M059J (cell line): ENCODE measurements around the gene TRIM2. TPM values are rescaled to one million over a fixed set of nuclear protein-coding genes. Genes with fewer than 3 reads are reported as not detected.
A peak's percentile ranks its signal among the peaks of the same experiment; 100 is the strongest.
"Not testable (repeated sequence)": the region's sequence is repeated elsewhere in the genome, so short reads cannot be mapped to it uniquely, and the experiment has no call there.

Experiments used
- DNase-seq: peaks from one replicate; pipeline ENCODE4 v3.0.0-alpha.2; 2012; ENCODE audit warnings: low read depth
- total RNA-seq: library from RNA; depleted of rRNA; stranded (reverse); fragments of >200 nt; shearing (Covaris generic); gene quantifications from 2 replicates; pipeline ENCODE4 v1.2.3, GENCODE V29; 2014

The TRIM2 gene
- total RNA-seq, 1 experiment from 2014 or later = 18.4 TPM

DNA sequence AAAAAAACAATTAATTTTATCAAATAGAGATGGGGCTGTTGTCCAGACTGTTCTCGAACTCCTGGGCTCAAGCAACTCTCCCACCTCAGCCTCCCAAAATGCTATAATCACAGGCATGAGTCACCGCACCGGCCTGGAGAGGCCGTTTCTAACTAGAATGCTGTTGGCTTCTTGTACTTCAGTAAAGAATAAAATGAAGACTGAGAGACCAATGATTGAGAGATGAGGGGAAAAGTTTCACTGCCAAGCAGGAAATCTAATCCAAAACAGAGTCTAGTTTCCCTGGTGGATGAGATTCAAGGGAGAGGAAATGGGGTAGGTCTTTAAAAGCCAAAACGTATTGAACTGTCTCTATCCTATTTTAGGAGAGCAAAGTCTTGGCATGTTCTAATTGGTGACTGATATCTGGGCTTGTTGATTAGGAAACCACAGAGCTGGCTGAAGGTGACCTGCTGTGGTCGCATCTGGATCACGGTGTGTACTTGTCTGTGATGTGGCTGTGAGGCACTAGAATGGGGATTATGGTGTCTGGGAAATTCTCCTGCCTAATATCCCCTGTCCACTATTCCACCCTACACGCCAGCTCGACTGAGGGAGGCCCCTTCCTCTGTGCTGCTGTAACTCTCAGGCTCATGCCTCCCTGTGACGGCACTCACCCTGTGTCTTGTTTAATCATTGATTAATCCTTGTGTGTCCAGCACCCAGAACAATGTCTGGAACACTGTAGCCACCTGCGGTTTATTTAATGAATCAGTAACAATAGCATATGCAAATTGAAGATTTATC lies 15.0 kb upstream of the TRIM2 start:
- DNase-seq = peak; percentile 68

DNA sequence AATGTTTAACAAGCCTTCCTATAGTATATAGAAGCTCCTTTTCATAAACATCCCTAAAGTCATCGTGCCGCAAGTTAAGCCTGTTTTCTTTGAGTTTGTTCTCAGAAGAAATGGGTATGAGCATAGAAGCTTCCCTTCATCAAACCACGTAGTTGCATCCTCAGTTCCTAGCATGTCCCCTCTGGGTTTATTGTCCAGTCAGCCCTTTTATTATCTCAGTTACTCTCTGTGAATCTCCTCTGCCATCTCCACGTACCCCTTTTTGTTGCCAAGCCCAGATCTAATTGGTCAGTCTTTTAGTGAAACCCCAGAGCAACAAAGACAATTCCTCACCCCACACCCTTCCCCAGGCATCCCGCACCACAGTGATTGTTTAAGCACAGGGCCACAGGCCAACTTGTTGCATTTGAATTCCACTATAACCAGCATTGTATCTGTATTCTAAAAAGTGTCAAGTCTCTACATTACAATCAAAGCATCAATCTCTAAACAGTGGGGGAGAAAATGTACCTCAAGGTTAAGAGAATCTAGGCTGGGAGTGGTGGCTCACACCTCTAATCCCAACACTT lies 12.4 kb upstream of the TRIM2 start:
- DNase-seq = no peak

DNA sequence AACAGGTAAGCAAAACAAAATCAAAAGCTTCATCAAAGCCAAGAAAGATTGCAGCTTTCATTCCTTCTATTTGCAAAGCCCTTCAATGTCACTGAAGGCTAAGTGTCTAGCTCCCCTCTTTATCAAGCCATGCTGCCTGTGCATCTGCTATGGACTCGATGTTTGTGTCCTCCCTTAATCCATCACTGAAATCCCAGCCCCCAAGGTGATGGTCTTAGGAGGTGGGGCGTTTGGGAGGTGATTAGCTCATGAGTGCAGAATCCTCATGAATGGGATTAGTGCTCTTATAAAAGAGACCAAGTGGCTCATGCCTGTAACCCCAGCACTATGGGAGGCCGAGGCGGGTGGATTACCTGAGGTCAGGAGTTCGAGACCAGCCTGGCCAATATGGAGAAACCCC lies 6.9 kb upstream of the TRIM2 start:
- no peak for DNase-seq

DNA sequence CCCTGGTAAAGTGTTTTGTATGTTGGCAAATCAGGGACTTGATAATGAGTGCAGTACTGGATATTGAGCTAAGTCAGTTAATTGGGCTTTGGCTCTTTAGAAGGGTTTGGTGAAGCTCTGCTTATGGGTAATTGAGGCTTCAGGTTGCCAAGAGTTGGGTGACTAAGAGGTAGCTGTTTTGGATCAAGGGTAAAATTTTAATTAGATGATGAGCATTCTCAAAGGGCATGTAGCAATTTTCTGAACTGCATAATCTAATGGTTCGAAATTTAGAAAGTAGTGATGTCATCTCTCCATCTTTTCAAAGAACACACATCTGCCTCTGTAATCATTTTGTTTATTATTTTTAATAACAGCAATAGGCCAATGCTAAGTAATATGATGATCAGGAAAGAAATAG lies 5.5 kb upstream of the TRIM2 start:
- DNase-seq = no peak

GRCh38 chr4:153203746-153204145 lies 497 bp upstream of the TRIM2 start:
- DNase-seq = not testable (repeated sequence)

DNA sequence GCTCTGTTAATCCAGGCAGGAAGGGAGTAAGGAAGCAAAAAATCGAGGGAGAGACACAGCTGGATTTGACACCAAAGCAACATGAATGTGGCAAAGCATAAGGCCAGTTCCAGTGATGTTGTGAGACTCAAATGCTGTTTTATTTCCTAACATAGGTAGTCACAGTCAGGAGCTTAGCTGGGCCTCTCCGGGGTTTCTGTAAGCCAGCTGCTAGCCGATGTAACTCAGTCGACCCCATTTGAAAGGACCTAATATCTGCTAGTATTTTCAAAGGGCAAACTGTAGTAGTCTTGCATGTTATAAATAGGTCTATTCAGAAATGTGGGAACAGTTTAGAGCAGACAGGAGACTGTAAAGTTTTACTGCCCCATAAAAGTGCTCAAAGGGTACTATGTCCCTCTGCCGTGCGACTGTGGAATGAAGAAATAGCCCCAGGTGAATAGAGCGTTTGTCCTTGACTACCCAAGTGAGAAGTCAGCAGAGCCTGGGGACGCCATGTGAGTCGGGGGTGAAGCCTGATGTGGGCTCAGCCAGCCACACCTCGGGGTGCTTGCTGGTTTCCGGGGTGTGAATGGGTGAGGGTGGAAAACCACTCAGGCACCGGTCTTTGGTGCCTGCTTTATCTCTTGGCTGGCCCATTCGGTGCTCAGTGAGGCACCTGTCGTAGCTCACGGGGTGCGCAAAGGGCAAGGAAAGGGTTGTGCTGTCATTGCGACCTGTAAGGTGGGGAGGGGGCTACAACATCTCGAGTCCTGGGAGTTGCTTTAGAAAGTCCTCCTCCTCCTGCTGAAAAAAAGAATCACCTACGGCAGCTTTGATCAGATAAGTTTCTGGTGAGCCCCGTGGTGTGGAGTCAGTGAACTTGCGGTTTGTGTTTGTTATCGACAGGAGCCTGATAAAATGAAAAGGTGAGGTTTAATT lies 745 bp downstream of the TRIM2 start:
- peak; percentile 72 for DNase-seq

DNA sequence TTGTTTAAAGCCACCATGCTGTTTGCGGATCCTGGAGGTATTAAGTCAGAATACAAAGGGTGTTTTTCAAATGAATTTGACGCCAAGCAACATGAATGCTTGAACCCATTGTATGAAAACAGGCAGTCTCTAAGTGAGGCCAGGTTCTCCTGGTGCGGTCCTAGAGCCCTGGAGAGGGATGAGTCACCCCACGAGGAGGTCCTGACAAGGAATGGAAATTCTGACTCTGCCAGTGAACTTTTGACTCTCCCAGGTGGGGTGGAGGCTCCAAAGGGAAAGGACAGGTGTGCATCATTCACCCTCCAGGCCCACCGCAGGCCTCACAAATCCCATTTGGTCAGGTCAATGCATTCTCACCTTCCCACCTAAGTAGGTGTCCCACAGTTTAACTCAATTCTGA lies 1.5 kb downstream of the TRIM2 start:
- peak; percentile 91 for DNase-seq

GRCh38 chr4:153206534-153206933 lies 2.3 kb downstream of the TRIM2 start:
- no peak for DNase-seq

GRCh38 chr4:153207027-153207426 lies 2.8 kb downstream of the TRIM2 start:
- no peak for DNase-seq

- peak; percentile 37 for DNase-seq
Observed at GRCh38 chr4:153207567-153207966, 3.3 kb downstream of the TRIM2 start.

GRCh38 chr4:153209410-153209809 lies 5.2 kb downstream of the TRIM2 start:
- no peak for DNase-seq

- no peak for DNase-seq
Observed at GRCh38 chr4:153210727-153211126, 6.5 kb downstream of the TRIM2 start.

- DNase-seq = peak; percentile 19
Observed at GRCh38 chr4:153211986-153212728, 7.9 kb downstream of the TRIM2 start.

DNA sequence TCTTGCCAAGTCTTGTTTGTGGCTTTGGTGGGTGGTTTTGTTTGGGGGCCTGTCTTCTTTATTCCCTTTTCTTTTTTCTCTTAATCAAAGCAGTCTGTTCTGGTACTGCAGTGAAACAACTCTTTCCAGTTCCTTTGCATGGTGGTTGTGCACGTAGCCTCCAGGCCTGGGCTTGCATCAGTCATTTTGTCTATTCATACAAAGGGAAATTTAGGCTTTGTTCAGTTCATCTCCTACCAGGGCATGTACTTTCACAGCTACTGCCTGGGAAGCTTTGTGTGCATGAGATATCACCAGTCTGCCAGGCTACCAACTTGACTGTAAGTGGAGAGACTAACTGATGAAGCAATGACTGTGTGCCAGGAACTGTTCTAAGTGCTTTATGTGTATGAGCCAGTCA lies 8.5 kb downstream of the TRIM2 start:
- DNase-seq = no peak

DNA sequence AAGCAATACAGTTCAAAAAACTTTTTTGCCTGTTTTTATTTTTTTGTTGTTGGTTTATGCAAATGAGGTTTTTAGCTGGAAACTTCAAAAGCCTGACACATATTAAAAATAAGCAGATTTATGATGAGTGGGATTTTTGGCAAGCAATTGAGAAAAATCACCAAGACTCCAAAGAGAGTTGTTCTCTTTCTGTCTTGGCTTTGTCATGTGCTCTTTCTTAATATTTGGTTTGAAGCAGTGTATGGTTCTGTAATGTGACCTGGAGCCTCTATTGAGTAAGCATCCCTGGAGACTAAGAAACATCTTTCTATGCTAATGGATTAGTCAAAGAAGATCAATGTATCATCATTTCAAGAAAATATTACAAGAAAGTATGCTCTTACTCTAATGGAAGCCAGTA lies 11.7 kb downstream of the TRIM2 start:
- no peak for DNase-seq

- DNase-seq = no peak
Observed at GRCh38 chr4:153216546-153216945, 12.3 kb downstream of the TRIM2 start.

GRCh38 chr4:153217440-153217839 lies 13.2 kb downstream of the TRIM2 start:
- DNase-seq = no peak

DNA sequence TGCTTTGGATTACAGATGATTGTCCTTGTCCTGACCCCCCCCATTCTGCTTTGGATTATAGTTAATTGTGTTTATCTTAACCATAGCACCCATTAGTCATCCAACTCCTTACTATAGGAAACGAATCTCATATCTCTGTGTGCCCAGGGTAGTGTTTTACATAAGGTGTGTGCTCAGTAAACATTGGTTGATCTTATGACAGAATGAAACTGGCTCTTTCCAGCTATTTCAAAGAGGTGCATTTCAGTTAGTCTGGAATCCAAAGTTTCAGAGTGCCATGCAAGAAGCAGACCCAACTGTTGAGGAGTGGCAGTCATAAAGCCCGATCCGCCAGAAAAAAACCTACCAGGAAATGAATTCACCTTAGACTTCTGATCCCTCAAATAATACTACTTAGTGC lies 14.7 kb downstream of the TRIM2 start:
- no peak for DNase-seq

DNA sequence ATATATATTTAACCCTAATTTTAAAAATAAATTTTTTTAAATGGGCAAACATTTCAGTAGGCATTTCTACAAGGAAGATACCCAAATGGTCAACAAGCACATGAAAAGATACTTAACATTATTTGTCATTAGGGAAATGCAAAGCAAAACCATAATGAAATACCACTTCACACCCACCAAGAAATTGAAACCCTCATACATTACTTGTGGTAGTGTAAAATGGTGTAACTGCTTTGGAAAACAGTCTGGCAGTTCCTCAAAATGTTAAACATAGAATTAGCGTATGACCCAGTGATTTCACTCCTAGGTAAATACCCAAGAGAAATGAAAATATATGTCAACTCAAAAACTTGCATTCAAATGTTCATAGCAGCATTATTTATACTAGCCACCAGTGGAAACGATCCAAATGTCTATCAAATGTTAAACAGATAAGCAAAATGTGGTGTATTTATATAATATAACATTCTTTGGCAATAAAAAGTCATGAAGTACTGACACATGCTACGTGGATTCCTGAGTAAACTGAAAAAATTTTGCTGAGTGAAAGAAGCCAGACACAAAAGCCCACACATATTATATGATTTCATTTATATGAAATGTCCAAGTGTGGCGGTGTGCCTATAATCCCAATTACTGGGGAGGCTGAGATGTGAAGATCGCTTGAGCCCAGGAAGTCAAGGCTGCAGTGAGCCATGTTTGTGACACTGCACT lies 16.6 kb downstream of the TRIM2 start:
- DNase-seq = no peak

DNA sequence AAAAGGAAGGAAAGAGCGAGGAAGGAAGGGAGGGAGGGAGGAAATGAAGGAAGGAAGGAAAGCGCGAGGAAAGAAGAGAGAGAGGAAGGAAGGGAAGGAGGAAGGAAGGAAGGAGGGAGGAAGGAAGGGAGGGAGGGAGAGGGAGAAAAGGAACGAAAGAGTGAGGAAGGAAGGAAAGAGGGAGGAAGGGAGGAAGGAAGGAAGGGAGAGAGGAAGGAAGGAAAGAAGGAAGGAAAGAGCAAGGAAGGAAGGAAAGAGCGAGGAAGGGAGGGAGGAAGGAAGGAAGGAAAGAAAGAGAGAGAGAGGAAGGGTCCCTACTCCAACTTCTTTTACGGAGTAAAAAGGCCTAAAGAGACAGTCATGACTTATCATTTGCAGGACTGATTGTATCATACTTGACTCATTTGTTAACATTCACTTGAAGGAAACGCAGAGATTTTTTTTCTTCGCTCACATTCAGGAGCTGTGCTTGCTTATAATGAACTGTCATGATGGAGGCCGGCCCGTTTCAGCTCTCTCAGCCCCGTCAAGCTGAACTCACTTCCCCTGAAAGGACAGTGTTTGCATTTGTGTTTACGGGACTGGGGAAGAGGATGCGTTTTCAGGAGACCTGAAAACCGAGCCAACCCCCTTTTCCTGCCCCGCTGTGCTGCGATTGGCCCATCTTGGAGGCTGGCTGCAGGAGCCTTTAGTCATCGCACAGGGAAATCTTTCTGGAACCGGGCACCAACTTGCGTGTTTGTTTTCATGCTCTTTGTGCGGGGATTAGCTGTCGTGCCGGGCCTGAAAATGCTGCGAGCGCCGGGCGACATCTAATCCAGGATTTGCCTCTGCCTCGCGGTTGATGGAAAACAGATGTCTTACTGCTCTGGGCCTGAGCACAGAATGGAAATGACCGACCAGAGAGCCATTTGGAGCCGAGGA lies 17.8 kb downstream of the TRIM2 start:
- peak; percentile 81 for DNase-seq
